Activated gamma-delta T cell (primary cell): Measurements from ENCODE around the gene HCFC1.

ENCODE experiments used
- DNase-seq: peaks from one replicate; lab custom pipeline; 2025; lab: John Stamatoyannopoulos, UW

The HCFC1 gene

GRCh38 chrX:153973127-153974002 is 1.7 kb upstream of the HCFC1 start:
- no peak for DNase-seq

DNA sequence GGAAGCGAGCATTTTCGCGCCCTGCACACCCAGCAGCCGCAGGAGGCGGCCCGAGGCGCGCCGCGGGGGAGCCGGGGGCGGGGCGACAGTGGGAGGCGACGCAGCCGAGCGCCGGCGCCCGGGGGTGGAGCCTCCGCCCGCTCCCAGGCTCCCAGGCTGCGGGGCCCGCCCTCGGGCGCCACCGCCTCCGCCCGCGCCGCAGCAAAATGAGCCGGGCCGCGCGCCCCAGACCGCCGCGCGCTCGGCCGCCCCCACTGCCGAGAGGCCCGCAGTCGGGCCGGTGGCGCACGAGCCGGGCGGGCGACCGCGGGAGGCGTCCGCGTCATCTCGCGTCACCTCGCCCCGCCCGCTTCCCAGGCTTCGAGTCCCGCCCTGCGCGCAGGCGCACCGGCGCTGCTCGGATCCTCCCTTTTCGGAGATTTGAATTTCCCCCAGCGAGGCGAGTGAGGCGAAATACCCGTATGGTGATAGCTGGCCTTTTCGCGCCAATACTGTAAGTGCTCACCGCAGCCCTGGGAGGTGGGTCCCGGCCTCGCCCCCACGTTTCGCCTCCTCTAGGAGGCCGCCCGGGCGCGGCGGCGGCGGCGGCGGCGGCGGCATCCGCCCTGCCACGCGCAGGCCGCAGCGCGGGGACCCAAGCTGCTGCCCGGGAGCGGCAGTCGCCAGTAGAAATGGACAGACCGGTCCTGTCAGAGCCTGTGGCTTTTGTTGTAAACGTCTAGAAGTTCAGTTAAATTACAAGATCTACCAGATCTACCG is 929 bp upstream of the HCFC1 start, which contains the start of gene TMEM187:
TMEM187 (plus strand) TSS at position 387 of the 759 bp plus-strand sequence. CDS start 9,309 bp downstream, outside the sequence.
- DNase-seq, result peak; percentile 89

GRCh38 chrX:153971124-153971449 is 531 bp downstream of the HCFC1 start:
- peak; percentile 84 for DNase-seq

DNA sequence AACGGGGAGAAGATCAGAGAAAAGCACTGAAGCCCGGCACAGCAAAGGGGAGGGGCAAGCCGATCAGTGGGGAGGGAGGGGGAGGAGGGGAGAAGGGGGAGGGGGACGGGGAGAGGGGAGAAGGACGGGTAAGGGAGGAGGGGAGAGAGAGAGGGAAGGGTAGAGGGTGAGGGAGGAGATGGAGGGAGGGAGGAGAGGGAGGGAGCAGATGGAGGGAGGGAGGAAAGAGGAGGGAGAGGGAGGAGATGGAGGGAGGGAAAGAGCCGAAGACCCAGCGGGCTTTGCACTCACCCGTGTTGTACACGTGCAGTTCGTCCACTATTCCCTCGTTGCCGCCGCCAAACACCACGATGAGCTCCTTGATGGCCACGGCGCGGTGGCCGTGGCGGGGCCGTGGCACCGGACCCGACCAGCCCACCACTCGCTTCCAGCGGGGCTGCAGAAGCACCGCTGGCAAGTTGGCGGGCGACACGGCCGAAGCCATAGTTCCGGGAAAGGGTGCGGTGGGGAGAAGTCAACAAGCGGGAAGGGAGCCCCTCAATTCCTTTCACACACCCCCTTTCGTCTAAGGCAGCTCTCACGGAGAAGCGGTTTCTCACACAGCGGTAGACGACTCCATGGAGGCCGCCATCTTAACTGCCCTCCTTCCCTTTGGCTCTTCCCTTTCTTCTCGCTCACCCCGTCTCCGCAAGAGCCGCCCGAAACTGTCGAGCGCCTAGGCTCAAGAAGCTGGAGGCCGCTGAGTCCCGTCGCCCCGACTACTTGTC is 1.1 kb downstream of the HCFC1 start:
- DNase-seq, result no peak

DNA sequence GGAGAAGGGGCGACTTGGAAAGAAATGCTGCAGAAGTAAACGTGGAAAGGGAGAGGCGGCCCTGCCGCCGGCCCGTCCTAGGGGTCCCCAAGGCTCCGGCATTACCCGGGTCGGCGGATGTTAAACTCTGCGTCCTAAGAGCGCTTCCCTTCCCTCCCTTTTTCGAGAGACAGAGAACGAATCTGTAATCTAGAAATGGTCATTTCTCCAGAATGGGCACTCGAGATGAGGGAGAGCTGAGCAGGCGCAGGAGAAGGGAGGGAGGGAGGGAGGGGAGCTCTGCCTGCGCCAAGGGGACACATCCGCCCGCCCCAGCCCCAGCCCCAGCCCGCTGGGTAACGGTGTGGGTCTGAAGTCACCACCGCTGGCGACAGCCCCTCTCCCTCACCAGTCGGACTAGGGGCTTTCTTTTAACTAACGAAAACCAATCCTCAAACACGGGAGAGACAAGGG is 1.7 kb downstream of the HCFC1 start:
- DNase-seq, result no peak

DNA sequence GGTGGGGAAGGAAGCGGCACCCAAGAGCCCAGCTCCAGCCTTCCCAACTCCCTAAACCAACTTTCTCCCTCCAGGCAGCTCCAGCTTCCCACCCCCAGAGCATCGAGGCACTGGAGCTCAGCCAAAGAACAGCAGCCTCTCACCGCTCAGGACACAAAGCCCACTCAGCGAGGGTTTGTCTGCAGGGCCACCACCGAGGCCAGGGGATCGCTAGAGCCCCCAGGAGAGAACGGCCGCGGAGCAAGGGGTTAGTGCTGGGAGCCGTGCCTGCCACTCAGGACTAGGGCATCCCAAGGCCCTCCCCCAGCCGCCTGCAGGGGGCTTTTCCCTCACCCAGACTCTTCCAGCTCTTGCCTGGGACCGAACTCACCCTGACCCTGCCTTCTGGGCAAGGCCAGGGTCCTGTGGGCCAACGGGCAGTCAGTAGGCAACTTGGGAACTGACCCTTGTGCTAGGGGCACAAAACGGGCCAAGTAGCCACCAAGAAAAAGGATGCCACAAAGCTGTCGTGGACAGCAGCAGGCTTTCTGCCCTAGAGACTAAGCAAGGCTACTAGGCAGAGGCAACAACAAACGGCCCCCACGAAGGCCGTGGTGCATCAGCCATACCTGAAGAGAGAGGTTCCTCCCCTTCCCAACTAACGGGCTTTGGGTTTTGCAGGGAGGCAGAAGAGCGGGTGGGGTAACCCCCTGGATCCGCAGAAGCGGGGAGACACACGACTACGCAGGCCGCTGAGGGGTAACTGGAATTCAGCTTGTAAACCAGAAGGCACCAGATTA is 2.3 kb downstream of the HCFC1 start:
- DNase-seq, result no peak

DNA sequence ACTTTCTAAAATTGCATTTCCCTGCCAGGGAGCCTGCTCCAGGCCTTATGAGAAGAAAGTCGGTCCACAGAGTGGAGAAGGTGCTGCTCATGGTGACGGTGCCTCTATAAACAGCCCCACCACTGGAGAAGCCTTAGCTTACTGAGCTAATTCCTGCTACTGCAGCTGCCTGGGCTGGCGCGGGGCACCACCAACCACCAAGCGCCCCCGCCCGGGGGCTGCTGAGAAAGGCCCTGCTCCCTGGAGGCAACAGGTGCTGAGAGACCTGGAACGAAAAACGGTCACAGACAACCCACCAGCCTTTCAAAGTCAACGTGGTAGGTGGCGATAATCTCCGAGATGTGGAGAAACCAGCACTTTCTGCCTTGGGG is 2.9 kb downstream of the HCFC1 start:
- DNase-seq, result no peak

DNA sequence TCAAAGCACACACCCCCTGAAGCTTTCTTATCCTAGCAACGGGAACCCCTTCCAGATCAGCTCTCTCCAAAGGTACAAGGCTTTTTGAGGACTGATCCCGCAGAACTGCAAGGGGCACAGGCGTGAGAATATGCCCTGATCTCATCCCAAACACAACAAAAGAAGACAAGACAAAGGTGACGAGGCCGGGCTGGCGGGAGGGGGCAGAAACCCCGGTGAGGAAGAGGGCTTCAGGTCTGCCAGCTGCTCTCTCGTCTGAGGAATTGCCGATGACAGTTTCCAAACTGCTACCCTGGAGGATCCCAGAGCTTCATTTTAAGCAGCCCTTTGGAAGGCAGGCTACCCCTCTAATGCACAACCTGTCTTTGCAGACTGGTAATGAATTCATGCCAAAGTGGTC is 3.4 kb downstream of the HCFC1 start:
- DNase-seq, result no peak

GRCh38 chrX:153967536-153968224 is 3.9 kb downstream of the HCFC1 start:
- no peak for DNase-seq

DNA sequence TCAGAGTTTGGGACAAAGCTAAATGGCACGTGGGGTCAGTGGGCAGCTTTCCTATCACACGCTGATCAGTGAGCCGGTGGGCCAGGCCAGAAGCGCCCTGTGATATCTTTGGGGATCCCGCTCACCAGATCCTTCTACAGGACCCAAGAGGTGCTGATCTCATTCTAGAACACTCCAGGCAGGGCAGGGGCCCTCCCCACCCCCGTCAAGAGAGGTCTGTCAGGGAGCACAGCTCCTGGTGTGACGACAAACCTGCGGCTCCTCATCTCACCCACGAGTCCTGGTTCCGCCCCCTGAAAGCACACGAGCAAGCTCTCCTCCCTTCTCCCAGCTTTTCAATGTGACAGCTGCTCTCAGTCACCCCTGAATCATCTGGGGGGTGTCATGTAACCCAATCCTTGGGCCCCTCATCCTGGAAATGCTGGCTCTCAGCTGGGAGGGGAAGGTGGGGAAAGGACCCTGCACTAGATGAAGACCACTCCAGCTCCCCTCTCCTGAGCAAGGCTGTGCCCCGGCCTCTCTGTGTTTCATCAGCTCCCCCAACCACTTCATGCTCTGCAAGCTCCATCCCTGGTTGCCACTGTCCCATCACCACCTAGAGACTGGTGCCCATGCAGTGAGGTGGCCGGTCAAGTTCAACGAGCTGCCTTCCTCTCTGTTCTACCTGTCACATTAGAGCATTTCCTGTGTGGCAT is 4.6 kb downstream of the HCFC1 start:
- DNase-seq, result no peak

GRCh38 chrX:153966283-153966688 is 5.3 kb downstream of the HCFC1 start:
- DNase-seq, result no peak

GRCh38 chrX:153965406-153965805 is 6.2 kb downstream of the HCFC1 start:
- DNase-seq, result no peak

DNA sequence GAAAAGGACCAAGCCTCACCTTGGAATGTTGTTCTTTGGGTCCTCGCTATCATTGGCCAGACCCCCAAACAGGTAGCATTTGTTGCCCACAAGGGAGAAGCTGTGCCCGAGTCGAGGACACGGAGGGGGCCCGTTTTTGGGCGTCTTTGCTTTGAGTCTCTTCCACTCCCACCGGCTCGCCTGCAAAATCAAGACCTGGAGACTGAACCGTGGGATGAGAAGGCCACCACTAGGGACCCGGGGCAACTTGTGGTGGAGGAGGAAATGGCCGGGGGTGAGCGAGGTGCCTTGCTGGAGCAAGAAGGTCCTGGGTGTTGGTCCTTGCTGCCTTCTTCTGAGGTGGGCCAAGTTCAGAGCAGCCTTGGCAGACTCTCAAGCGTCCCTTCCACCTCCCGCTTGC is 7.5 kb downstream of the HCFC1 start:
- DNase-seq, result no peak

DNA sequence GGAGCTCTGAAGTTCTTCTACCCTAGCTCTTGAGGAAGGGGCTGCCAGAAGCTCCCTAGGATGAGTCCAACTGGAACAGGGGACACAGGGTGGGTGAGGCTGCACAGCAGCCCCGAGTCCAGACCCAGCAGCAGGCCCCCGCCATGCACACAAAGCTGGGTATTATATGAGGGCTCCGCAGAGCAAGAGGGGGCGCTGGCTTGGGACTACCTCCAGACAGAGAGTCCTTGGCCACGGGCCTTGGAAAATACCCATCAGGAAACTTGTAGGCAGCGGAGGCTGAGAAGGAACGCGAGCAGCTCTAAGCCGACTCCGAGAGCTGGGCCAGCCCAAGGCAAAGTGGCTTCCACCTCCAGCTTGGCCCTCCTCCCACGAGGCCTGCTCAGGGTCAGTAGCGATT is 8.1 kb downstream of the HCFC1 start:
- DNase-seq, result no peak

- DNase-seq, result no peak
These were observed 10.3 kb downstream of the HCFC1 start for GRCh38 chrX:153961292-153961691.

DNA sequence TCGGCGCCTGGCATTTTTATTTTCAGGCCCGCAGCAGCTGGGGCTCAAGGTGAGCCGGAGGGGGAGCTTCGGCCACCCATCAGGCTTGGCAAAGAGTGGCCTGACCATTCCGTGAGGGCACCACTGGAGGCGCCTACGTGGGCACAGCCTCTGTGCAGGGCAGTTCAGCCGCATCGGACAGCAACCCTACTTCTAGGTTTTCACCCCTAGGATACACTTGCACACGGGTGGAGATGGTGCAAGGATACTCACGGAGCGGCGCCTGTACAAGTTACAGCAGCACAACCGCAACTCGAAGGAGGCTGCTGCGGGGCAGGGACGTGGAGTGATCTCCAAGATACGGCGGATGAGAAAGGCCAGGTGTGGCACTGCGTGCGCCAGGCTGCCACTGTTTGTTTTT is 10.8 kb downstream of the HCFC1 start:
- DNase-seq, result no peak

DNA sequence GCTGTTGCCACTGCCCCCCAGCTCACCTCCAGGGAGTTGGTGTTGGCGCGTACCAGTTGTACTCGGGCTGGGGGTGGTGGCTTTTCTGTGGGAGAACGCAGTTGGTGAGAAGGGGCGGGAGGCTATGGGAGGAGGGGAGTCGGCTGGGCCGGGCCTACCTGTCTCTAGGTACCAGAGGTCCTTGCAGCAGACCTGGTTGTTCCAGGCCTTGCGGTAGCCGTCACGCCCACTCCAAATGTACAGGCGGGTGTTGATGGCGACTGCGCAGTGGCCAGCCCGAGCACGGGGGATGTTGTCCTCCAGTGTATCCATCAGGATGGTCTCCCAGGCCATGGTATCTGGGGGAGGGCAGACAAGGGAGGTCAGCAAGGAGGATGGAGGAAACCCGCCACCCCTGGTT is 11.5 kb downstream of the HCFC1 start:
- DNase-seq, result no peak

- DNase-seq, result no peak
These were observed 12.0 kb downstream of the HCFC1 start for GRCh38 chrX:153959649-153960048.

DNA sequence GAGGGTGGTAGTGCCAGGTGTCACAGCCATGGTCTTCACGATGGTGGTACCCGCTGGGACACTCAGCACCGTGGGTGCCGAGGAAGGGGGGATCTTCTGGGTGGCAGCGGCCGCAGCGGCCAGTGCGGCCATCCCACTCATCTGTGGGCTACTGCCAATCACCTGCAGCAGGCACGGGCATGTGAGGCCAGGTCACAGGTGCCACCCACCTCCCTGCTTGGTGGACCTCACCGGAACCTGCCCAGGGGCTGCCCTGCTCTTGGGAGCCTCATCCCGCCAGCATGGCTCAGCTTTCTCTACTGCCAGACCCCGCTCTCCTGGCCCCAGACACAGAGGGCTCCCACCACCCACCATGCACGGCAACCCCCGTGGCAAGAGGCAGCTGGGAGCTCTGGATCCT is 13.0 kb downstream of the HCFC1 start:
- no peak for DNase-seq

GRCh38 chrX:153957224-153957623 is 14.4 kb downstream of the HCFC1 start:
- DNase-seq, result no peak
